ENCODE results near the gene ITGB1BP1. TPM values are rescaled to one million over a fixed set of nuclear protein-coding genes. Genes with fewer than 3 reads are reported as not detected.

Gene ITGB1BP1
- total RNA-seq, 2 experiments from 2014 or later: 54.0 to 102 TPM

- H3K4me2 ChIP-seq (ENCODE audit: low read length): no peak overlapping the region
- intact Hi-C loops (cut with micrococcal nuclease; ENCODE audit: unreplicated experiment): loop anchor here (5.0 kb wide), 2 partner anchors 278 to 422 kb away; partner anchors contain the start of gene TAF1B
- H3K4me1 ChIP-seq (ENCODE audit: insufficient read depth, low read length, poor library complexity, severe bottlenecking): peaks cover 20% of the 10 kb centered on the region
- no peak overlapping the region for H3K27ac ChIP-seq (ENCODE audit: low read depth, low read length, poor library complexity, severe bottlenecking)
- H3K4me3 ChIP-seq (ENCODE audit: low read depth, low read length, poor library complexity, severe bottlenecking): no peak overlapping the region
- ChIA-PET POLR2A (no interaction called here), CTCF (ENCODE audit: unreplicated experiment) (no interaction called here)
- H2AFZ ChIP-seq (ENCODE audit: low read length): no peak overlapping the region
- H3K9me3 ChIP-seq (ENCODE audit: low read length): no peaks in the 10 kb centered on the region
- no peaks in the 10 kb centered on the region for H3K9me2 ChIP-seq (ENCODE audit: insufficient read depth, low read length)
- no TSS peak for BruUV-seq (replicated peaks)
- peaks cover 4% of the 10 kb centered on the region; the same call in 1 of the 2 replicates for H4K20me1 ChIP-seq (ENCODE audit: insufficient read depth, low read length)
- TF ChIP-seq EZH2phosphoT487 (IDR thresholded peaks at IDR 0.05; ENCODE audit: borderline replicate concordance, low read depth, low read length): no peak
- TF ChIP-seq CTCF (conservative IDR thresholded peaks at IDR 0.05; ENCODE audit: low read length): no peak
- peaks cover 59% of the 10 kb centered on the region for H3K79me2 ChIP-seq (ENCODE audit: insufficient read depth, low read depth, low read length)
- no peak for DNase-seq (ENCODE audit: low spot score)
- peaks cover 38% of the 10 kb centered on the region for H3K36me3 ChIP-seq (ENCODE audit: insufficient read depth, low read length)
Measured at GRCh38 chr2:9420495-9420894, 2.8 kb downstream of the ITGB1BP1 start.

- H3K36me3 ChIP-seq (ENCODE audit: insufficient read depth, low read length): peaks cover 40% of the 10 kb centered on the region
- CTCF ChIA-PET (ENCODE audit: unreplicated experiment): no interaction called here
- no peaks in the 10 kb centered on the region for H3K9me3 ChIP-seq (ENCODE audit: low read length)
- no TSS peak for BruUV-seq (replicated peaks)
- H3K4me1 ChIP-seq (ENCODE audit: insufficient read depth, low read length, poor library complexity, severe bottlenecking): peaks cover 10% of the 10 kb centered on the region
- DNase-seq (ENCODE audit: low spot score): no peak
- POLR2A ChIA-PET: interaction anchor here (0.5 kb wide), 1 partner anchor 1302 kb away, joined by 3 read pairs; the partner anchor contains the start of gene ATP6V1C2
- no peak overlapping the region for H2AFZ ChIP-seq (ENCODE audit: low read length)
- H3K27ac ChIP-seq (ENCODE audit: low read depth, low read length, poor library complexity, severe bottlenecking): no peak overlapping the region
- no peaks in the 10 kb centered on the region for H3K9me2 ChIP-seq (ENCODE audit: insufficient read depth, low read length)
- intact Hi-C loops (cut with micrococcal nuclease; ENCODE audit: unreplicated experiment): no loop called here
- no peak overlapping the region for H3K4me3 ChIP-seq (ENCODE audit: low read depth, low read length, poor library complexity, severe bottlenecking)
- H3K4me2 ChIP-seq (ENCODE audit: low read length): no peak overlapping the region
- TF ChIP-seq CTCF (conservative IDR thresholded peaks at IDR 0.05; ENCODE audit: low read length): no peak
- no peak for TF ChIP-seq EZH2phosphoT487 (IDR thresholded peaks at IDR 0.05; ENCODE audit: borderline replicate concordance, low read depth, low read length)
- peaks cover 50% of the 10 kb centered on the region for H3K79me2 ChIP-seq (ENCODE audit: insufficient read depth, low read depth, low read length)
- peaks cover 4% of the 10 kb centered on the region; the same call in 1 of the 2 replicates for H4K20me1 ChIP-seq (ENCODE audit: insufficient read depth, low read length)
Measured at GRCh38 chr2:9419541-9419940, 3.8 kb downstream of the ITGB1BP1 start.

- Histone ChIP-seq H3K79me2 (ENCODE audit: insufficient read depth, low read depth, low read length) (peaks cover 42% of the 10 kb centered on the region), H3K4me1 (ENCODE audit: insufficient read depth, low read length, poor library complexity, severe bottlenecking) (peaks cover 8% of the 10 kb centered on the region), H3K36me3 (ENCODE audit: insufficient read depth, low read length) (peaks cover 48% of the 10 kb centered on the region), H2AFZ (ENCODE audit: low read length) (no peak overlapping the region), H3K4me2 (ENCODE audit: low read length) (no peak overlapping the region), H4K20me1 (ENCODE audit: insufficient read depth, low read length) (0 out of 2 replicates have a peak, but pooled peaks cover 4% of the 10 kb centered on the region), H3K27ac (ENCODE audit: low read depth, low read length, poor library complexity, severe bottlenecking) (no peak overlapping the region), H3K9me2 (ENCODE audit: insufficient read depth, low read length) (no peaks in the 10 kb centered on the region), H3K4me3 (ENCODE audit: low read depth, low read length, poor library complexity, severe bottlenecking) (no peak overlapping the region), H3K9me3 (ENCODE audit: low read length) (no peaks in the 10 kb centered on the region)
- intact Hi-C loops (cut with micrococcal nuclease; ENCODE audit: unreplicated experiment): no loop called here
- no peak for DNase-seq (ENCODE audit: low spot score)
- no peak for TF ChIP-seq EZH2phosphoT487 (IDR thresholded peaks at IDR 0.05; ENCODE audit: borderline replicate concordance, low read depth, low read length)
- no peak for TF ChIP-seq CTCF (conservative IDR thresholded peaks at IDR 0.05; ENCODE audit: low read length)
- BruUV-seq (replicated peaks): no TSS peak
- ChIA-PET CTCF (ENCODE audit: unreplicated experiment) (no interaction called here), POLR2A (interaction anchor here (0.7 kb wide), 1 partner anchor 261 kb away, joined by 3 read pairs; no protein-coding TSS in a partner anchor)
Measured at GRCh38 chr2:9418746-9419145, 4.6 kb downstream of the ITGB1BP1 start.

All from OCI-LY7 (cell line).